ENCODE measurements around the gene MACIR.

MACIR gene

DNA sequence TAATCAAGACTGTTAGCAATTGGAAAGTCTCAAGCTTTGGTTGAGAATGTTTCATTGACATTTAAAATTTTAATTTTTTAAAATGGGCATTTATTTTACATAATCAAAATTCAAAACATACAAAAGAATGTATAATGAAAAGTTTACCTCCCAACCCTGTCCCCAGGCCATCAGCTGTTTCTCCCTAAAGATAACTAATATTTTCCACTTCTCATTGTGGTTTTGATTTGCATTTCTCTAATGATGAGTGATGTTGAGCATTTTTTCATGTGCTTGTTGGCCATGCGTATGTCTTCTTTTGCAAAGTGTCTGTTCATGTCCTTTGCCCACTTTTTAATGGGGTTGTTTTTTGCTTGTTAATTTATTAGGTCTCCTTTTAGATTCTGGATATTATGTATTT lies 11.4 kb upstream of the MACIR start:
- no peak for DNase-seq

DNA sequence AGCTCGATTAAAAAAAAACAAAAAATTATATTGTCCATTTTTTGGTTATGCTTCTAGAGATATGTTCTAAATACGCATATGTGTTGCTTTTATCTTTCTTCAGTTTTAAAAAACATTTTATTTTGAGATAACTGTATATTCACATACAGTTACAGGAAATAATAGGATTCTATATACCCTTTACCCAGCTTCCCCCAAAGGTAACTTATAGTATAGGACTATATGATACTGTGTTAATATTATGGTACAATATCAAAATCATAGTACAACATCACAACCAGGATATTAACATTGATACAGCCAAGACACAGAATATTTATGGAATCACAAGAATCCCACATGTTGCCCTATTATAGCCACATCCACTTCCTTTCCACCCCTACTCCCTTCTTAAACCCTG lies 9.5 kb upstream of the MACIR start:
- DNase-seq = no peak

DNA sequence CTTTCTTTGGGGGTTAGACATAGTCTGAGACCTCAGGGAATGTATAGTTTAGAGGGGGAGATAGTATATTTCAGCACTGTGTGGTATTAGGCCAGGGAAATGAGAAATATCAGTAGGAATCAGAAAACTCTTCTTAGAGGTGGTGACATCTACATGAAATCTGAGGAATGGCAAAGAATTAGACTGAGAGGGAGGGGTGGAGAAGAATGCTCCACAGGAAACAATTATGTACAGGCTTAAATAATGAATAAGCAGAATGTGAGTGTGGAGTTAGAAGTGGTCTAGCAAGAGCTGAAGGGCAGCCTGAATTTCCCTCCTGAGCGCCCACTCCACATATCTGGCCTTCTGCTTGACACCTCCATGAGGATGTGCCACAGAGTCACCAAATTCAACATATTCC lies 3.6 kb upstream of the MACIR start:
- no peak for DNase-seq

DNA sequence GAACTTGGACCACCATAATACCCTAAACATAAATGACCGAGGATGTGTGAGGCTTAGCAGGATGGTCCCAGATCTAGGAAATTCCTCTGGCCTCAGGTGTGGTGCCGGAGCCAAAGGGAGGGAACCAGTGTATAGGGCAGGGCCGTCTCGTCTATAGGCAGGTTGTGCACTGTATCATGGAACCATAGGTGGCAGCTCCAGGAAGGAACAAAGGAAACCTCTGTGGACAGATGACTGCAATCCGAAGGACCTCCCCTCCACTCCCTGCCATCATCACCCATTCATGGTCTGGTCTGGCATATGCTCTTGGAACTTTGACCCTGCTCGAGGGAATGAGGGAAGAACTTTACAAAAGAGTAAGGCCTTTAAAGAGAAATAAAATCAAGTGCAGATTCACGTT lies 2.9 kb upstream of the MACIR start:
- no peak for DNase-seq

DNA sequence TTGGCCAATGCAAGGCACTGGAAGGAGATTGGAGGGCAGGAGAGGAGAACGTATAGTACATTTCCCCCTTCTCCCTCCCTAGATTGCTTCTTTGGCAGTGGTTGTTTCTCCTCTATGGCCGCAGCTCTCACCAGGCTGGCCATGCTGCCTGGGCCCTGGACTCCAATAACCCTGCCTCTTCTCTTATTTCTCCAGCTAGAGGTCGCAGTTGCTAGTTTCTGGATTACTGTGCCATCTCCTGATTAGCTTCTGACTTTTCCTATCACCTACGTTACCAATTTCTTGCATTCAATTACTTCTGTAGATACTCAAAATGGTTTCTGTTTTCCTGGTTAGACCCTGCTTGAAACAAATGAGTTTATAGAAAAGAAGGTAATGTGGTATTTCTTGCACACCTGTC lies 2.4 kb upstream of the MACIR start:
- DNase-seq = no peak

DNA sequence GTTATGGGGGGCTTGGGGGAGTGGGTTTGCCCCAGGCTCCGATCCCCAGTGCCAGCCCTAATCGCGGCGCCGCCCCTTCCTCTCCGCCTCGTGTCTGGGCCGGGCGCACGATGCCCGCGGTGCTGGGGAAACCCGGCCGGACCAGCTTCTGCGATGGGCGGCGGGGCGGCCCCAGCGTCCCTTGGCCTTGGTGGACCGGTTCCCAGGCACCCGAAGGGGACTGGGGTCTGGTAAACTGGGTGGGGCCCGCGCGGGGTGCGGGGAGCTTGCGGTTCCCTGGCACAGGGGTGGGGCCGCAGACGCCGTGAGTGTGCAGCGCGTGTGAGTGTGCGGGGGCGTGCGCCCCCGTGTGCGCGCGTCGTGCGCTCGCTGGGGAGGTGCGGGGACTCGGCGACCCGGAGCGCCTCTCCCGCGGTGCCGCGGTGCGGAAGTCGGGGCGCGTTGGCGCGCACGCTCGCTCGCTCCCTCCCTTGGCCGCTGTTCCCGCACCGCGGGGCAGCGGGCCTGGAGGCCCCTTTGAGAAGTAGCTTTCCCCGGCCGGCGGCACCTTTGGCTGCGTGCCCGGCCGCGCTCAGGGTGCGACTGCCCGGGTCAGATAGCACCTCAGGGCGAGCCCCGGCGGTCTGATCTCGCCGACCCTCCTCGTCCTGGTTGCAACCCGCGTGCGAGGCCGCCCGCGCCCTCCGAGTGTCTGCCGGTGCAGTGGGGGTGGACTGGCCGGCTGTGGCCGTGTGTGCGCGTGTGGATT lies 568 bp downstream of the MACIR start:
- peak; percentile 81 for DNase-seq

DNA sequence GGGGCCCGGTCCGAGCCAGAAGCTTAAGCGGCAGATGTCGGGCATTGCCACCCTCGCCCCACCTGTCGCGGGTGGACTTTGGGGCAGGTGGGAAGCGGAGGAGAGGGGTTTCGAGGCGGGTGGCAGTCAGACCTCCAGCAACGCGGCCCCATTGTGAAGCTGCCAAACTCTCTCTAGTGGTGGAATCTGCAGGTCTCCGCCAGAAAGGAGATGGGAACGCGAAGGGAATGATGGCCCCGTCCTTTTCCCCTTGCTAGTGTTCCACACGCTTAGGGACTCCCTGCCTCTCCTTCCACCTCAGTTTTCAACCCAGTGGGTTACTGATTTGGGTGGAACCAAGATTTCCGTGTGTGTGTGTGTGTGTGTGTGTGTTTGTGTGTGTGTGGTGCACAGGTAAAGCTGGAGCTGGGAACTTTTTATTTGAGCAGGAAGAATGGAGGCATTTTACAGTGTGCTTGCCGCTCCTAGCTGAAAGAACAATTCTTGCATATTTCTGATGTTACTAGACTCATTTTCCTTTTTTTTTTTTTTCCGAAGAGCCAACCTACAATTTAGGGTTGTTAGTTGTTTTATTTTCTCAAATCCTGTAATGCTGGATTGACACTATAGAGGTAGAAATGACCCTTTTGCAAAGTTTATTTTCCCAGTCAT lies 1.3 kb downstream of the MACIR start:
- DNase-seq = peak; percentile 59

DNA sequence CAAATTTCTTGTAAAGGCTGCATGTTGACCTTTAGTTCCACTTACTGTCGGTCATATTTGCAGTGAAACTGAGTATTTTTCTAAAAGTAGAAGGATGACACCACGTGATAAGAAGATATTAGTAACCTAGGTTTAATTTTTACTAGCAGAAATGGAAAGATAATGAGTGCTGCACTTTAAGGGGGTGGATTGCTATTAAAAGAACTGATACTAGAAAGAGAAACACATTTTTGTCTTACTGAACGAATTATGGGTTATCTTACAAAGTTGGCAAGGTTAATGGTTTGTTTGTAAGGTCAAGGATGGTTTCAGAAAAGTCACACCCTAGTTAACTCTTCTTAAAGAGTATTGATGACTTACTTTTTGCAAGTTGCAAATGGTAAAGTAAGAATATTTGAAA lies 2.4 kb downstream of the MACIR start:
- DNase-seq = no peak

DNA sequence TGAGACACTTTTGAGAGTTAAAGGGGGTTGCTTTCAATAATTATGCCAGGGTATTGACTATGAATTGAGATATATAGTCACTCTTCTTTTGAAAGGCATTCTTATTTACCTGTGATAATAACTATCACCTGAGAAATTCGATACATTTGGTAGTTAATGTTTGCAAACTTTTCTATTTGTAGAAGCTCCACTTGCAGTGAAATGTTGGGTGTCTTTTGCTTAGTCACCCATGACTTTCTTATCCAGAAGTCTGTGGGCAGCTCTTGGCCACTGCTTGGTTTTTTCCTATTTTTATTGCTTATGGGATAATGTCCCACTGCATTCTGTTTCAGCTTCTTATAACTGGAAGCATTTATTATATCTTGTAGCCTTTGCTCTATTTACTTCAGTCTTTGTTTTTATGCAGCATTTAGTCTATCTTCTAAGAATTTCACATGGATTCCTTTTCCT lies 3.9 kb downstream of the MACIR start:
- no peak for DNase-seq

DNA sequence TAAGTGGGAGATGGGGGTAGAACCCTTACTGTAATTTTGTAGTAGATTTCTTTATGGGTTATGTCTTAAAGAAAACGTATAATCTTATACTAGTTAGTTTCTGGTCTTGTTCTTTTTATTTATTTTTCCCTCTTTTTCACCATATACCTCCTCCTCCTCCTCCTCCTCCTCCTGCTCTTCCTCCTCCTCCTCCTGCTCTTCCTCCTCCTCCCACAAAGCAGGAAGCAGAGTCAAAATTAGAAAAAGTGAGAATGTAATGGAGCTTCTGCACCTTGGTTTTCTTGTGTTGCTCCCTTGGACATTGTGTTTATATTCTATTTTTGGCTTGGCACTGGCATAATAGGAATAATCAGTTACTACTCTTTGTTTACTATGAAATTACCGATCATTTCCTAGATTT lies 4.5 kb downstream of the MACIR start:
- DNase-seq = no peak

DNA sequence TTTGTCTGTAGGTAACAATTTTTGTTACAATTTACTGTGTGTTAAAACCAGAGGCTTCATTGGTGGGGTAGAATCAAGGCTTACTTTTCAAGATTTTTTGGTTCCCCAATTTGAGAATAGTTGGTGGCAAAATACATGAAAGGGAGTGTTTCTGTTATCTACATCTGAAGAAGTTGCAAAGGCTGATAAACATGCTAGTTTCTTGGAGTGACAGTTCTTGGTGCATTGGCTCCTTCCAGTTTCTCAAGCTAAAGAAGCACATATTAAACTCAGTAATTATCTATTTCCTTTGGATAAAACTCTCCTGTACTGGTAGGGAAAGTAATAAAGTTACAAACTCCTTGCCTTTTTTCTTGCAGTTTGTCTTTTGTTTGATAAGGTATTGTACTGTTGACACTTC lies 5.9 kb downstream of the MACIR start:
- no peak for DNase-seq

DNA sequence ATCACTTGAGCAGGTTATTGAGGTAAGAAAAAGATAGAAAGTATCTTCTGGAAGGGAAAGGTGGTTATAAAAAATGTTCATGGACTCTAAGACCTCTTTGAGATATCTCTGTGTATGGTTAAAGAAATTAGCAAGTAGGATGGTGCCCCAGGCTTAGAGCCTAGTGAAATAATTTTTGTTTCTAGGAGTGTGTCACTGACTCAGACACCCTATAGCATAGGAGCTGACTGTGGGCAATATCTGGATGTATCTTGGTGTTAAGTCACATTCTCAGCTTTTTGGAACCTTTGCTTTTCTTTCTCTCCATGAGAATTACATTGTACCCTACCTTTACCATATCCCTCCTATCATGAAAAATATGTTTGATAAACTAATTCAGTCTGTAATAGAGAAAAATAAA lies 12.0 kb downstream of the MACIR start:
- no peak for DNase-seq

DNA sequence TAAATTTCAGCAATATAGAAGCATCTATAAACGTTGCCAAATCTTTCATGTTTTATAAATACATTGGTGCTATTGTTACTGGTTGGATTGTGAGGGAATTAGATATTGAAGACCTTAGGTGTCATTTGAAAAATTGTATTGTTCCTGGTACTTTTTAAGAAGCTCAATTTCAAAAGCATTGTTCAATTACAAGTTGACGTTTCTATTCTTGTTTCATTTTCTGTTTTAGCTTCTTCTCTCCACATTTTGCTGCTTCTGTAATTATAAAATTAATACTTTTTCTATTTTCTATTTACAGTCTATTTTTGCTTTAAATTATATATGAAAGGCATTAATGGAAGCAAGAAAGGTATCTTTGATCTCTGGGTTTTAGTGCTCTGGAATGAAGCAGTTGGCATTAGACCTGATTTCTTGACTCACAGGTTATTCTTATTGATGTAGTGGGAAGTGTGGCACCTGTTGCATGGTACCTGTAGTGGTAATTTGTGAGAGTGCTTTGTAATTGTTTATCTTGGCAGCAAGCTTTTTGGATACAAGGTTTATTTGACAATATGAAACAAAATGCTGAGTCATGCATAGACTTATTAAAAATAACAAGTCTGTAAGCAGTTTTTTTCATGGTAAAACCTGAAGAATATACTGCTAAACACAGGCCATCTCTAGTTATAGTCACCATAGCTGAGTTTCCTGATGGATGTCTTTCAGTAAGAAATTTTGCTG lies 13.2 kb downstream of the MACIR start:
- no peak for DNase-seq

DNA sequence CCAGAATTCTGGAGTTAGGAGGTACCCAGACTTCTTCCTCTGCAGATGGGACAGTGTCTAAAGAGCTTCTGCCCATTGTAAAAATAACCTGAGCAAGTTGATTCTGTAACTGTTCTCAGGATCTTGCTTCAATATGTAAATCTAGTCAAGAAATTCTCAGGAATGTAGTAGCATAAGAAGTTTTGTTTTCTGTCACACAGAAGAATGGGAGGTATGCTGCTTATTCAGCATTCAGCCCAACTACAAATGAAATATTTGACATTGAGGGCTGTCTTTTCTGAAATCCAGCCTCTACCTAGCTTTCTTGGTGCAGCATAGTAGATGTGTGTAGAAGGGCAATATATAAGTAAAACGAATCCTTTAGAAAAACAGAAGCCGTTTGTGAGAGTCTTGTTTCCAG lies 13.8 kb downstream of the MACIR start:
- DNase-seq = no peak

DNA sequence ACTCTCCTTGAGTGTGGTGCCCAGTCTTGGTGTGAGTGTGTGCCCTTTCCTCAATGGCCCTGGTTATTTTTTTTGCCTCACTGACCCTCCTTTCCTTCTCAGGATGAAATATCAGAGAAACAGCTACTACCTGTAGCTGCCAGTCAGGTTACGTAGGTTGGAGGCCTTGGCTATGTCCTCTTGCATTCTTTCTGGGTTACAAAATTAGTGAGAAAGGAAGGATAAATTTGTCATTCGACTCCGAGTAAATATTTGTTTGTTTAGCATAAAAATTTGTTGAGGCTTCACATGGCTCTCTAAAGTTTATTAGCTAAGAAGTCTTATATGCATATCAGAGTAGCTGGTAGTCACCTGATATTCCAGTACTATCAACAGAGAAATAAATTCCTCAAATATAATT lies 15.4 kb downstream of the MACIR start:
- no peak for DNase-seq

DNA sequence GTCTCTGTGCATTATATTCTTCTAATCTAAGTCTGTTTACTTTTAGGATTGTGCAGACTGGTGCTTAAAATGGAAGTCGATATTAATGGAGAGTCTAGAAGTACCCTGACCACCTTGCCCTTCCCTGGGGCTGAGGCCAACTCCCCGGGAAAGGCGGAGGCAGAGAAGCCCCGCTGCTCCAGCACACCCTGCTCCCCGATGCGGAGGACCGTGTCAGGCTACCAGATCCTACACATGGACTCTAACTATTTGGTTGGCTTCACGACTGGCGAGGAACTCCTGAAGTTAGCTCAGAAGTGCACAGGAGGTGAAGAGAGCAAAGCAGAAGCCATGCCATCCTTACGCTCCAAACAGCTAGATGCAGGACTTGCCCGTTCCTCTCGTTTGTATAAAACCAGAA lies 17.3 kb downstream of the MACIR start:
- DNase-seq = no peak

DNA sequence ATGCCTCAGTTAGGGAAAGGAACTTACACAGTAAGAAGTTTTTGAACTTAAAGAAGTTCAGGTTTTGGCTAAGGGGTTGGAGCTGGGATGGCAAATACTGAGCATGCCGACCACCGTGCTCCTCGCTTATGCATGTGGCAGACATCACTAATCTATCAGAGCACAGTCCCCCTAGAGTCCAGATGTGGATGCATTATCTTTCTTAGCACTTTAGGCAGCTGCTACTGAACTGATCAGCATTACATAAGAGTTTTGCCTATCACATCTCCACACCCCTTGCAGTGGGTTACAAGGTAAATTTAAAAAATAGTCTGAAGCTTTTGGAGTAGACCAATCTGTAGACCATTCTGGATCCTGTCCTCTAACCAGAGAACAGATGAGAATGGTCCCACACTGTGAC lies 22.4 kb downstream of the MACIR start:
- no peak for DNase-seq

DNA sequence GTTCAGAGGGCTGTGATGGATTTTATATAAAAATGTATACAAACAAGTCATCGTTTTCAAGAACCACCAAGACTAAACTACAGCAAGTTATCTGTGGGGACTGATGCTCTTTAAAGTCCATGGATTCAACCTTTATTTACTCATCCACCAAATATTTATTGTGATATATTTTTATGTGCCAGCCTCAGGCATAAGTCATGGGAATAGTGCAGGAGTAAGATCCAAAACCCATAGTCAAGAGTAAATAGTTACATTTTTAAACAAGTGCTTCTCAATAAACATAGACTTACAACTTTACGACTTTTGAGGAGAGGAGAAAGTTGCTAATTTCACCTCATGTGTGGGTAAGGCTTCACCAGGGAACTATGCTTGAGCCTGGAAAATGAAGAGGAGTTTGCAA lies 24.6 kb downstream of the MACIR start:
- no peak for DNase-seq

DNA sequence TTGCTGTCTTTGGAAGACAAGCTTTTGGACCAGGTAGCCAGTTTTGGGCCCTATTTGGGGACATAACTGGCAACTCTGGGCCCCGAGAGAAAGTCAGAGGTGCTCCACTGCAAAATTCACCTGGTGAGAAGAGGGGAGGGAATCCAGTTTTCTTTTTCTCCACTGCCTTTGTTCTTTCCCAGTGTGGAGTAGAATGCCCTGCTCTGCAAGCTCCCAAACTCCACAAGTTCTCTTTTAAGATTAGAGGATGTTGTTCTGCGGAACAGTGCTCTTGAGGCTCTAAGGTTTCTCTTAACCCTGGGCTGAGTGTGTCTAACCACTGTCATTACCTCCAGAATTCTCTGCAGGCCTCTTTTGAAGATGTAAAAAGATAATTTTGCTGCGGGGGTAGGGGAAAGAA lies 25.3 kb downstream of the MACIR start:
- no peak for DNase-seq

DNA sequence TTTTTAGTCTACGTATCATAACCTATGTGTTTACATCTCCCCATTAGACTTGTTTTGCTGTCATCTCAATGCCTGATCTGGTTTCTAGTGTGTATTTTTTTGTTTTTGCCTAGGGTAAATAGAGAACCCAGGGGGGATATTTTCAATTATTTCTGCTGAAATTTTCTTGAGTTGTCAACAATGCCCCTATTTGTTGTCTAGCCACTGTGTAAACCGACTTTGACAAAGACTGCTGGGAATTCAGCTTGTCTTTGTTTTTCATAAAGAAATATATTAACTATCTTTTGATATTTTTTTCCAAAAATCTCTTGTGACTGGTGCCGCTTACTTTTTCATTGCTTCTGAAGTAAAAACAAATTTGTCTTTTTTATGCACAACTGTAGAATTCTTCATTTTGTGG lies 28.1 kb downstream of the MACIR start:
- DNase-seq = no peak

DNA sequence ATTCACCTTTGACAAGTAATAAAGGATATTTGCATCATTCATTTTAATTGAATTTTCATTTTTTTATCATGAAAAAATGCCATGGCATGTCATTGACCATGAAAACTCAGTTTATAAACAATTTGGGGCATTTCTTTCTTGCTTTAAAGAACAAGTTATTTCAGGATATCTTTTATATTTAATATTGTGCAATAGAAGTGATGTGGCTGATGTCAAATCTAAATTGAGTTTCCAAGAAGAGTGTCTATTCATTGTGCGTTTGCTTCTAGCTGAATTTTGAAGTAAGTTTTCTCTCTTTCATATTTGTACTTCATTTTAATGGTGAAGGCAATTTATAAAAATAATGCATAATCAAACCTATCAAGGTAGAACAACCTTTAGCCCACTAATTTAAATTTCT lies 30.5 kb downstream of the MACIR start:
- DNase-seq = no peak

DNA sequence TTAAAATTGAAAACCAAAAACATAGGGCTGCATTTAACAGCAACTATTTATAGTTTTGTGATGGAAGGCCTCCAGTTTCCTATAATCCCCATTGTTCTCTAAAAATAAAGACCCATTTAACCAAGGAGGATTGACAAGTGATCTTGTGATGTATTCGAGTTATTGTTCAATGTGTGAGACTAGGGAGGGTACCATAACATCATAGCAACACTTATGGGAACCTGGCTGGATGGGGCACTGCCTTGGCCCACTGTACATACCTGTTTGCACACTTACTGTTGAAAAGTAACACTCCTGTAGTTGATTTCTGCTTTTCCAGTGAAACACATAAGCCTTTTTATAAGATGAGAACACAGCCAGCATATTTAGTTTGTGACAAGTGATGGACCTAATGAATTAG lies 32.3 kb downstream of the MACIR start:
- no peak for DNase-seq

DNA sequence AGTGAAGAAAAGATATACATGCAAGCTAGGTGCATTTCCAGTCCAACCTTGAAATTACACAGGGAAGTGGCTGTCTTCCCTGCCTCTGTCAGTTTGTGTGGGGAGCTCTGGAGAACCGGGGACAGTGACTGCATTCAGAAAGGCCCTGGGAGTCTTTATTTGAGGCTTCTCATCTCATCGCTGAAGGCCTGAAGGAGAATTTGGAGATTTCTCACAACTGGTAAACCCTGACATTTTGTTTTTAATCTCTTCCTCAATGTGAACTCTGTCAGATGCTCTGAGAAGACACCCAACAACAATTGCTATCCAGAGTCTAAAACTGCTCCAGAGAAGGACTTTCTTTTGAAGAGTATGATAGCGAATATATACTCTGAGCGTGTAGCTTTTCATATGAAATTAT lies 33.0 kb downstream of the MACIR start:
- DNase-seq = no peak

DNA sequence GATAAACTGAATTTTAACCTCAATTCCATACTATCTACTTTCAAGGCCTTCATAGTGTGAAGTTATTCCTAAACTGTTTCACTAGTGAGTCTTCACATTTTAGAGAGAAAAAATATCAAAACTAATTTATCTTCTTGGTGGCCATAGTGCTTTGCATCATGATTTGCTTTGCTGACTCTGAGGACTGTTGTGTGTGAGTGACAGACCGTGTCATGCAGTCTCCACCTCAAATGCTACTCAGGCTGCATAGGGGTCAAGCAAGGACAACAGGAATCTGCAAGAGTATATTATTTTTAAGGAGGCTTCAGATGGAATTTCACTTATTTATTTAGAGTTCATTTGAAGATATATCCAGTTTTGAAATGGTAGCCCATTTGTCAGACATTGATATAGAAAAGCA lies 34.5 kb downstream of the MACIR start:
- no peak for DNase-seq
